ENCODE results near the gene RAB13.

The RAB13 gene

DNA sequence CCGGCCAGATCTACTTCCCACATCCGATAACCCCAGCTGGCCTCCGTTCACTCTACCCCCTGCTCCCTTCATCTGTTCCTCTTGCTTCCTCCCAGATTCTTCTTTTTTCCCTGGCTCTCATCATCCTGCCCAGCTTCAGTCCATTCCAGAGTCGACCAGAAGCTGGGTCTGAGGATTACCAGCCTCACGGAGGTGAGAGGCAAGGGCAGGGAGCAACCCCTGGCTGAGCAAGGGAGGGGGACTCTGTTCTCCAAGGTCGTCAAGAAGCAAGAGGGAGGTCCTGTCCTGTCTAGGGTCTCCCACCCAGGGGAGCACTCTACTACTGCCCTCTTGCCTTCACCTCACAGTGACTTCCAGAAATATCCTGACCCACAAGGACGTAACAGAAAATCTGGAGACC, 12.6 kb downstream of the RAB13 start:
- Histone ChIP-seq H3K4me2 (ENCODE audit: low read depth, low read length, poor library complexity, severe bottlenecking) (no peak overlapping the region), H2AFZ (ENCODE audit: low read depth, low read length, severe bottlenecking) (no peak overlapping the region), H3F3A (ENCODE audit: insufficient read depth) (peaks cover 9% of the 10 kb centered on the region; the same call in 1 of the 2 replicates), H3K36me3 (ENCODE audit: low read length) (no peaks in the 10 kb centered on the region; the same call in 1 of the 2 replicates), H3K27me3 (ENCODE audit: low read length) (no peaks in the 10 kb centered on the region), H3K4me3 (ENCODE audit: insufficient read depth, low read length, poor library complexity, severe bottlenecking) (no peak overlapping the region), H3K27ac (ENCODE audit: low read depth, low read length) (no peak overlapping the region), H4K20me1 (ENCODE audit: low read depth, low read length) (no peaks in the 10 kb centered on the region), H3K9me2 (replicated peaks; ENCODE audit: insufficient read depth, low read length) (no peaks in the 10 kb centered on the region), H3K9ac (ENCODE audit: low read length) (no peak overlapping the region), H3K9me3 (ENCODE audit: insufficient read depth, low read length) (no peaks in the 10 kb centered on the region), H3K79me2 (ENCODE audit: insufficient read depth, low read length) (peaks cover 21% of the 10 kb centered on the region)
- TF ChIP-seq, protein P1, sequence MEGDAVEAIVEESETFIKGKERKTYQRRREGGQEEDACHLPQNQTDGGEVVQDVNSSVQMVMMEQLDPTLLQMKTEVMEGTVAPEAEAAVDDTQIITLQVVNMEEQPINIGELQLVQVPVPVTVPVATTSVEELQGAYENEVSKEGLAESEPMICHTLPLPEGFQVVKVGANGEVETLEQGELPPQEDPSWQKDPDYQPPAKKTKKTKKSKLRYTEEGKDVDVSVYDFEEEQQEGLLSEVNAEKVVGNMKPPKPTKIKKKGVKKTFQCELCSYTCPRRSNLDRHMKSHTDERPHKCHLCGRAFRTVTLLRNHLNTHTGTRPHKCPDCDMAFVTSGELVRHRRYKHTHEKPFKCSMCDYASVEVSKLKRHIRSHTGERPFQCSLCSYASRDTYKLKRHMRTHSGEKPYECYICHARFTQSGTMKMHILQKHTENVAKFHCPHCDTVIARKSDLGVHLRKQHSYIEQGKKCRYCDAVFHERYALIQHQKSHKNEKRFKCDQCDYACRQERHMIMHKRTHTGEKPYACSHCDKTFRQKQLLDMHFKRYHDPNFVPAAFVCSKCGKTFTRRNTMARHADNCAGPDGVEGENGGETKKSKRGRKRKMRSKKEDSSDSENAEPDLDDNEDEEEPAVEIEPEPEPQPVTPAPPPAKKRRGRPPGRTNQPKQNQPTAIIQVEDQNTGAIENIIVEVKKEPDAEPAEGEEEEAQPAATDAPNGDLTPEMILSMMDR (IDR thresholded peaks at IDR 0.05; ENCODE audit: insufficient read depth, low read length, poor library complexity, severe bottlenecking): no peak
- TF ChIP-seq EZH2phosphoT487 (conservative IDR thresholded peaks at IDR 0.05; ENCODE audit: low read length): no peak

DNA sequence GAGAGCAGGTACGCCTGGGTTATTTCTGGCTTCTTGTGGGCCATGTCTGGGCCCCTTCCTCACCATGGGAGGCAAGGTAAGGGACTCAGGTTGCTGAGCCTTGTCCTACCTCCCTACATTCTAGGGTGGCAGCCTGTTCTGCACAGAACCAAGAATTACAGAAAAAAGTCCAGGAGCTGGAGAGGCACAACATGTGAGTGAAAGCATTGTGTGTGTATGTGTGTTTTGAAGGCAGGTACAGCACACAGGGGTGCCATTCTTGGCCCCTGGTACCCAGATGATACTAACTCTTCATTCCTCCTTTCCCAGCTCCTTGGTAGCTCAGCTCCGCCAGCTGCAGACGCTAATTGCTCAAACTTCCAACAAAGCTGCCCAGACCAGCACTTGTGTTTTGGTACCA, 13.1 kb downstream of the RAB13 start:
- H3K36me3 ChIP-seq (ENCODE audit: low read length): no peaks in the 10 kb centered on the region; the same call in 1 of the 2 replicates
- H3K27ac ChIP-seq (ENCODE audit: low read depth, low read length): no peak overlapping the region
- H3F3A ChIP-seq (ENCODE audit: insufficient read depth): peaks cover 9% of the 10 kb centered on the region; the same call in 1 of the 2 replicates
- TF ChIP-seq, protein P1 (IDR thresholded peaks at IDR 0.05; ENCODE audit: insufficient read depth, low read length, poor library complexity, severe bottlenecking): no peak
- no peak for TF ChIP-seq EZH2phosphoT487 (conservative IDR thresholded peaks at IDR 0.05; ENCODE audit: low read length)
- H3K4me3 ChIP-seq (ENCODE audit: insufficient read depth, low read length, poor library complexity, severe bottlenecking): no peak overlapping the region
- H3K9me3 ChIP-seq (ENCODE audit: insufficient read depth, low read length): no peaks in the 10 kb centered on the region
- H3K9me2 ChIP-seq (replicated peaks; ENCODE audit: insufficient read depth, low read length): no peaks in the 10 kb centered on the region
- H3K27me3 ChIP-seq (ENCODE audit: low read length): no peaks in the 10 kb centered on the region
- peaks cover 21% of the 10 kb centered on the region for H3K79me2 ChIP-seq (ENCODE audit: insufficient read depth, low read length)
- no peak overlapping the region for H2AFZ ChIP-seq (ENCODE audit: low read depth, low read length, severe bottlenecking)
- H3K4me2 ChIP-seq (ENCODE audit: low read depth, low read length, poor library complexity, severe bottlenecking): no peak overlapping the region
- no peak overlapping the region for H3K9ac ChIP-seq (ENCODE audit: low read length)
- H4K20me1 ChIP-seq (ENCODE audit: low read depth, low read length): no peaks in the 10 kb centered on the region

GRCh38 chr1:153970346-153970745, 15.8 kb downstream of the RAB13 start:
- H2AFZ ChIP-seq (ENCODE audit: low read depth, low read length, severe bottlenecking): no peak overlapping the region
- peaks cover 24% of the 10 kb centered on the region for H3F3A ChIP-seq (ENCODE audit: insufficient read depth)
- H3K9me2 ChIP-seq (replicated peaks; ENCODE audit: insufficient read depth, low read length): no peaks in the 10 kb centered on the region
- H3K9ac ChIP-seq (ENCODE audit: low read length): no peak overlapping the region
- H3K9me3 ChIP-seq (ENCODE audit: insufficient read depth, low read length): no peaks in the 10 kb centered on the region
- H3K27ac ChIP-seq (ENCODE audit: low read depth, low read length): no peak overlapping the region
- TF ChIP-seq EZH2phosphoT487 (conservative IDR thresholded peaks at IDR 0.05; ENCODE audit: low read length): no peak
- TF ChIP-seq, protein P1 (IDR thresholded peaks at IDR 0.05; ENCODE audit: insufficient read depth, low read length, poor library complexity, severe bottlenecking): no peak
- H3K36me3 ChIP-seq (ENCODE audit: low read length): no peaks in the 10 kb centered on the region
- peaks cover 6% of the 10 kb centered on the region; the same call in 1 of the 2 replicates for H3K79me2 ChIP-seq (ENCODE audit: insufficient read depth, low read length)
- no peak overlapping the region for H3K4me3 ChIP-seq (ENCODE audit: insufficient read depth, low read length, poor library complexity, severe bottlenecking)
- H3K27me3 ChIP-seq (ENCODE audit: low read length): no peaks in the 10 kb centered on the region
- H3K4me2 ChIP-seq (ENCODE audit: low read depth, low read length, poor library complexity, severe bottlenecking): no peak overlapping the region
- no peaks in the 10 kb centered on the region for H4K20me1 ChIP-seq (ENCODE audit: low read depth, low read length)
